Germinal center (tissue), 1 donor: ENCODE results near the gene TMC4.
A peak's percentile ranks its signal among the peaks of the same experiment; 100 is the strongest.
"Not testable (repeated sequence)": the region's sequence is repeated elsewhere in the genome, so short reads cannot be mapped to it uniquely, and the experiment has no call there.

Source experiments
- DNase-seq: peaks from one replicate; pipeline ENCODE4 v3.0.0; 2012; ENCODE audit warnings: mixed read lengths, low spot score

The TMC4 gene, protein sequence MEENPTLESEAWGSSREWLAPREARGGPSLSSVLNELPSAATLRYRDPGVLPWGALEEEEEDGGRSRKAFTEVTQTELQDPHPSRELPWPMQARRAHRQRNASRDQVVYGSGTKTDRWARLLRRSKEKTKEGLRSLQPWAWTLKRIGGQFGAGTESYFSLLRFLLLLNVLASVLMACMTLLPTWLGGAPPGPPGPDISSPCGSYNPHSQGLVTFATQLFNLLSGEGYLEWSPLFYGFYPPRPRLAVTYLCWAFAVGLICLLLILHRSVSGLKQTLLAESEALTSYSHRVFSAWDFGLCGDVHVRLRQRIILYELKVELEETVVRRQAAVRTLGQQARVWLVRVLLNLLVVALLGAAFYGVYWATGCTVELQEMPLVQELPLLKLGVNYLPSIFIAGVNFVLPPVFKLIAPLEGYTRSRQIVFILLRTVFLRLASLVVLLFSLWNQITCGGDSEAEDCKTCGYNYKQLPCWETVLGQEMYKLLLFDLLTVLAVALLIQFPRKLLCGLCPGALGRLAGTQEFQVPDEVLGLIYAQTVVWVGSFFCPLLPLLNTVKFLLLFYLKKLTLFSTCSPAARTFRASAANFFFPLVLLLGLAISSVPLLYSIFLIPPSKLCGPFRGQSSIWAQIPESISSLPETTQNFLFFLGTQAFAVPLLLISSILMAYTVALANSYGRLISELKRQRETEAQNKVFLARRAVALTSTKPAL

GRCh38 chr19:54172471-54173358 lies at the start of gene TMC4:
TMC4 (minus strand) TSS chr19:54173160; CDS start chr19:54173117, 43 bp downstream.
- peak; percentile 54 for DNase-seq

- DNase-seq = not testable (repeated sequence)
Measured at GRCh38 chr19:54221947-54222346, 49.0 kb upstream of the TMC4 start.

DNA sequence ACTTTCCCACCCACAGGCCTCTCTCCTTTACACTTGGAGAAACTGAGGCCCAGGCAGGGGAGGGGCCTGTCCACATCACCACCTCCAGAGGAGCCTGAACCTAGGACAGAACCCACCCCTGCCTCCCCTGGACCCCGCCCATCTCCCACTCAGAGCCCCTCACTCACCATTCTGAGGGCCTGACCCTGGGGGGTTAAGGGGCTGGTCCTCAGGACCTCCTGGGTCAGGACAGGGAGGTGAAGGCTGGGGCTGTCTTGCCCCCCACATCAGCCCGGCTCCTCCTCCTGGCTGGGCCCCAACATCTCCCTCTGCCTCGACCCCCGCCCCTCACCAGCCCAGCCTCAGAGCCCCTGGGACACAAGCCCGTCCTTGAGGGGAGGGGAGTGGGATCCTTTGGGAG lies 46.7 kb upstream of the TMC4 start:
- DNase-seq = not testable (repeated sequence)

GRCh38 chr19:54218960-54219661 lies 46.2 kb upstream of the TMC4 start:
- DNase-seq = no peak

GRCh38 chr19:54218259-54218658 lies 45.3 kb upstream of the TMC4 start:
- no peak for DNase-seq

DNA sequence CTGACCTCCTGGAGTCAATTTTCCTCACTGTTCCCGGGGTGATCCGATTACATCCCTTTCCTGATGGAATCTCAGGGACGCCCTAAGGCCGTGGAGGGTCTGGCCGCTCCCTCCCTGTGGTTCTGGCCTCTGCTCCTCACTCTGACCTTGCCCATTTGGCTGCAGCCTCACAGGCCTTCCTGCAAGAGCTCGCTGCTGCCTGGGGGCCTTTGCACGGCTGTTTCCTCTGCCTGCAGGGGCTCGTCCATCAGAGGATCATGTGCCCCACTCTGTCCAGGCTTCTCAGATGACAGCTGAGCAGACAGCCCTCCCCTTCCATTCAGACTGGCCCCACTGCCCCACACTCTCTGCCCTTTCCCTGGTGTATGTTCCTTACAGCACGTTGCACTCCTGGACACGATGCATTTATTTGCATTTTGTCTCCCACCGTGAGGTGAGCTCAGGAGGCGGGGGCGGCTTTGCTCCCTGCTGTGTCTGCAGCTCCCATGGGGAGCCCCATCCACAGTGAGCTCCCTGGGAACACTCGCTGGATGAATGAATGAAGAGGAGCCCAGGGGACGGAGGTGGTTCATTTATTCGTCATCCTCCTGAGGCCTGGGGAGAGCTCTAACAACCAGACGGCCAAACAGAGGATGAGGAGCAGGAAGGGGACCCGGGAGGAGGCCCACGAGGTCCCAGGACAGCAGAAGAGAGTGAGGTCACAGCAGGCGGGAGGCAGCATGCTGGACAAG lies 44.7 kb upstream of the TMC4 start:
- DNase-seq = not testable (repeated sequence)

GRCh38 chr19:54216869-54217268 lies 43.9 kb upstream of the TMC4 start:
- DNase-seq = no peak

- DNase-seq = not testable (repeated sequence)
Measured at GRCh38 chr19:54214734-54215133, 41.8 kb upstream of the TMC4 start.

DNA sequence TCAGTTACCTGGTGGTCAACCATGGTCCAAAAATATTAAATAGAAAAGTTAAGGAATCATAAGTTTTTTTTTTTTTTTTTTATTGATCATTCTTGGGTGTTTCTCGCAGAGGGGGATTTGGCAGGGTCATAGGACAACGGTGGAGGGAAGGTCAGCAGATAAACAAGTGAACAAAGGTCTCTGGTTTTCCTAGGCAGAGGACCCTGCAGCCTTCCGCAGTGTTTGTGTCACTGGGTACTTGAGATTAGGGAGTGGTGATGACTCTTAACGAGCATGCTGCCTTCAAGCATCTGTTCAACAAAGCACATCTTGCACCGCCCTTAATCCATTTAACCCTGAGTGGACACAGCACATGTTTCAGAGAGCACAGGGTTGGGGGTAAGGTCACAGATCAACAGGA lies 41.3 kb upstream of the TMC4 start:
- not testable (repeated sequence) for DNase-seq

GRCh38 chr19:54211235-54211634 lies 38.3 kb upstream of the TMC4 start:
- DNase-seq = no peak

GRCh38 chr19:54209811-54210494 lies 37.0 kb upstream of the TMC4 start:
- no peak for DNase-seq

DNA sequence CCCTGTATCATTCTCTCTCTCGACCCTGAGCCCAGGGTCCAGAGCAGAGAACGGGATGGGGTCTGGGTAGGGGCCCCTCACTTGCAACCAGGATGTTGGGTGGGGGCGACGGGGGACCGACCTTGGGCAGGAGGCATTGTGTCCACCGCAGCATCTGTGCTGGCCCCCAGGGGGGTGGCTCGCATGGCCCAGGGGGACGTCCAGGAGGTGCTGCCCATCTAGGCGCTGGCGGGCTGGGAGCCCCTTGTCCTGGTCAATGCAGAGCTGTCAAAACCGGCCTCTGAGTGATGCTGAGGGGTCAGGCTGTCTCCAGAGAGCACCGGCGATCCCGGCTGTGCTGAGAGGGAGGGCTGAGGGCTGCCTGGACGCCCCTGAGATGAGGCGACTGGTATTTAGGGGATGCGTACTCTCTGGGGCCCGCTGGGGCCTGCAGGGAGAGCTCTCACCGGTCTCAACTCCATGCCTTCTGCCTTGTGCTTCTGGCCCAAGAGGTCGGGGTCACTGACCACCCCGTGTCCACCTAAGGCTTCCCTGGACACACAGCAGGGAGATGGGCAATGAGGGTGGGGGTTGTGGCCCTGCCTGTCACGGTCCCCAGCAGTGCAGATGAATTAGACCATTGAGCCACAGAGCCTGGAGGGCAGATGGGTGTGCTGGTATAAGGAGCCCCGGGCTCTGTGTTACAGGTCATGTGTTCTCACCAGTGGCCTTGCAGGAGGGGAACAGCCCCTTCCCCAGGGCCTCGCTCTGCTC lies 36.3 kb upstream of the TMC4 start:
- no peak for DNase-seq

GRCh38 chr19:54208784-54209057 lies 35.8 kb upstream of the TMC4 start:
- DNase-seq = no peak

DNA sequence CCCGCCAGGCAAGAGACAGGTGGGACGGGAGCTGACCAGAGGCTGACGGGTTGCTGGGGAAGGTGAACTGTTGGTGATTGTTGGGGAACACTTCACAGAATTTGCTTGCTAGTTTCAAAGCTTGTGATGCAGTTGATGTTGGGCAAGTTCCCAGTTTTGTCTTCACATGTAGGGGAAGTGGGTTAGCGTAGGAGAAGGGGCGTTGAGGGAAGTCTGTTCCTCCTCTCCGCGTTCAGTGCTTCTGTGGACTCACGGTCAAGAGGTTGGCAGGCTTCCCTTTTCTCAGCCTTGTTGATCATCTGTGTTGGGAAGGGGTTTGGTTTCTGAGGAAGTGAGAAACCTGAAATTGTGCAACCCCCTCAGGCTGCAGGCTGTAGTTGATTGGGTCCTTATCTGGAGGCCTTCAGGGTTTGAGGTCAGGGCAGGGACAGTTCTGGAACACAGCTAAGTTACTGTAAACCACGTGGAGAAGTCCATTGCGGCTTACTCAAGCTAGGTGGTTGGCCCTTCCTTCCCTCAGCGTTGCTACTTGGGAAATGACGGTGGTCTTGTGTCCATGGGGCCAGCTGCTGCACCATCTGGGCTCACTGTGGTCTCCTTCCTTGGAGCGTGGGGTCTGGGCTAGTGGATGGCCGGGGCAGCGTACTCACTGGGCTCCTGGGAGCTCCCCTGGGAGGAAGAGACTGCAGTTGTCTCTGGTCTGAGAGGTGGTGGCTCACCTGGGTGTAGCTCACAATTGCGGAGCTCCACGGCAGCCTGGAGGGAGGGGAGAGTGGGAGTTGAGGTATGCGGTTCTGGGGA lies 35.2 kb upstream of the TMC4 start:
- no peak for DNase-seq

DNA sequence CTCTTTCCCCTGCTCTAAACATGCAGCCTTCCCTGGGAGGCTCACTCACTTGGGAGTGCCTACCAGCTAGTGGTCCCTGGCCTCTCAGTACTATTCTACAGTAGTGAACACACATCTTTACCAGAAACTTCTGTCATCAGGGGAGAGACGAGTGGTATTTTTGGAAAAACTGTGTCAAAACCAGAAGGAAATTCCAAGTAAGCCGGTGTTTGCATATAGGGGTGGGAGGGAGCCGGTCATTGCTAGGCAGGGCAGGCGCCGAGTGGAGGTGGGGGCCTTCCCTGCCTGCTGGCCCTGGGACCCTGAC lies 34.7 kb upstream of the TMC4 start:
- DNase-seq = no peak

GRCh38 chr19:54207193-54207592 lies 34.2 kb upstream of the TMC4 start:
- DNase-seq = not testable (repeated sequence)

DNA sequence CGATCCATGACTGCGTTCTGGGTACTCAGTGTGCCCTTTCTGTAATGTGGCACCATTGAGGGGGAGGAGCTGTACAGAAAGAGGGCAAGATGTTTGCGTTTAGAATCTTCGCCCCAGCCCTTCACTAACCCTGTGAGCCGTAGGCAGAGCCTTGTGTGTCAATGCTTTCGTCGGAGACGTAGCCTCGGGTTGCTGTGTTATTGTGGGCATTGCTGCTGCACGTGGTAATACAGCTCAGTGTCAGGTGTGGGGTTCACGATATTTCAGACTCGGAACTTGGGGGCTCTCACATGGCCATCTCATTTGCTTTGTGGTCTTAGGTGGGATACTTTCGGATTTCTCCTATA lies 33.8 kb upstream of the TMC4 start:
- DNase-seq = no peak

DNA sequence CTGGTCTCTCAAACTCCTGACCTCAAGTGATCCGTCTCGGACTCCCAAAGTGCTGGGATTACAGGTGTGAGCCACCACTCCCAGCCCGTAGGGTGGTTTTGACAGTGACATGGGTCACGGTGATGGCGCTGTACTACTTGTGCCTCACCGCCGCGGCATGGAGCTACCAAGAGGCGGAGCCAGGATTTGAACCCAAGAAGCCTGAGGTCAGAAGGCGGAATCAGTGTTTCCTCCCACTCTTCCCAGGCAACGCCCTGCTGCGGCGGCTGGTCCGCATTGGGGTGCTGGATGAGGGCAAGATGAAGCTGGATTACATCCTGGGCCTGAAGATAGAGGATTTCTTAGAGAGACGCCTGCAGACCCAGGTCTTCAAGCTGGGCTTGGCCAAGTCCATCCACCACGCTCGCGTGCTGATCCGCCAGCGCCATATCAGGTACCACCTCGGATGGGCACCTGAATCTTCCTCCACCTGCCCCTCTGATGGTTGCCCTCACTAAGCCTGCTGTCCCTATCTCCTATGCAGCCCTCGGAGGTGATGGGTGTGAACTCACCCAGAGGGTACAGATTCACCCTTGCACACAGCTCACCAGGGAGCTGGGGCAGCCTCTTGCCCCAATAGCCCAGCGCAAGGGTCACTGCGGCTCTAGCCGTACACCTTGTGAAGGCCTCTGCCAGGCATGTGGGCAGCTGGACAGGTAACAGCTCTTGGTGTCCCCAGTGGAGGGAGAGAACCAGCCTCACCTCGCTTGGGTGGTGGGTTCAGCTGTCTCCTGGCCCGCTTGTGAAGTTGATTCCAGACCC lies 33.3 kb upstream of the TMC4 start:
- no peak for DNase-seq
